Caco-2 (cell line): ENCODE measurements around the gene BRAF. TPM values are rescaled to one million over a fixed set of nuclear protein-coding genes. Genes with fewer than 3 reads are reported as not detected.

Source experiments
- BruUV-seq: library from RNA; stranded (reverse); fragments of 400-500 nt; replicated peaks from 2 replicates; lab custom pipeline; 2021; lab: Mats Ljungman, UMichigan
- CTCF ChIA-PET: fragments of 300-600 bp; sonication (Branson Sonifier 250); formaldehyde crosslinking; loops from one replicate; lab custom pipeline; 2022; ENCODE audit warnings: antibody characterized with exemption; lab: Charles Lee
- POLR2A ChIA-PET: fragments of 300-600 bp; sonication (Branson Sonifier 250); formaldehyde crosslinking; loops from one replicate; lab custom pipeline; 2022; ENCODE audit warnings: antibody characterized with exemption; lab: Charles Lee
- DNase-seq, 2 experiments: peaks; one replicate each; pipeline versions ENCODE4 v3.0.0 to v3.0.0-alpha.2; 2020 to 2022
- H3K27me3 ChIP-seq: replicated peaks from 2 replicates; pipeline ENCODE4 v1.6.0; 2011; ENCODE audit warnings: low read length; ENCODE audit not compliant: control insufficient read depth, insufficient read depth
- H3K36me3 ChIP-seq: 2 replicates; pipeline ENCODE4 v1.5.1; 2011; ENCODE audit warnings: low read length; ENCODE audit not compliant: control insufficient read depth, insufficient read depth
- H3K4me1 ChIP-seq: fragments of 250-450 bp; sonication (Bioruptor Pico); 2 replicates; pipeline ENCODE4 v1.5.1; 2020; ENCODE audit warnings: mild to moderate bottlenecking
- H3K4me3 ChIP-seq: 2 replicates; pipeline ENCODE4 v1.5.1; 2011; ENCODE audit warnings: low read depth, mild to moderate bottlenecking, control low read depth, low read length
- H3K9me3 ChIP-seq: fragments of 250-450 bp; sonication (Bioruptor Pico); 2 replicates; pipeline ENCODE4 v1.5.1; 2020; ENCODE audit warnings: mild to moderate bottlenecking, moderate library complexity
- H3K27ac Mint-ChIP-seq: one replicate; pipeline ENCODE4 v1.8.0; 2022; ENCODE audit warnings: mixed read lengths; ENCODE audit not compliant: unreplicated experiment
- H3K27me3 Mint-ChIP-seq: one replicate; pipeline ENCODE4 v1.8.0; 2022; ENCODE audit warnings: mixed read lengths; ENCODE audit not compliant: insufficient read depth, unreplicated experiment
- H3K36me3 Mint-ChIP-seq: one replicate; pipeline ENCODE4 v1.8.0; 2022; ENCODE audit warnings: mild to moderate bottlenecking, mixed read lengths; ENCODE audit not compliant: insufficient read depth, unreplicated experiment
- H3K4me1 Mint-ChIP-seq: one replicate; pipeline ENCODE4 v1.8.0; 2022; ENCODE audit warnings: low read depth, mixed read lengths; ENCODE audit not compliant: unreplicated experiment
- H3K4me3 Mint-ChIP-seq: one replicate; pipeline ENCODE4 v1.8.0; 2022; ENCODE audit warnings: mild to moderate bottlenecking, moderate library complexity, mixed read lengths; ENCODE audit not compliant: unreplicated experiment
- H3K9me3 Mint-ChIP-seq: one replicate; pipeline ENCODE4 v1.8.0; 2022; ENCODE audit warnings: mixed read lengths; ENCODE audit not compliant: unreplicated experiment
- intact Hi-C: fragments of 100-400 bp; cut with micrococcal nuclease; formaldehyde crosslinking; loops from one replicate; pipeline ENCODE4 v1.10.0; 2022; ENCODE audit not compliant: unreplicated experiment
- total RNA-seq: library from RNA; stranded (reverse); gene quantifications from 2 replicates; pipeline ENCODE4 v1.2.3, GENCODE V29; 2022
- TF ChIP-seq, protein P1 (sequence below), 2 experiments: fragments of 200-600 bp in 1 of 2; IDR thresholded peaks; 1 replicate in 1 of 2; 2 replicates in 1 of 2; pipeline versions ENCODE4 v1.5.1 to v1.8.0; 2011 to 2022; ENCODE audit warnings: antibody characterized with exemption in 1 of 2, control low read depth in 1 of 2, inconsistent platforms in 1 of 2, low read depth in 1 of 2, low read length in 1 of 2, mild to moderate bottlenecking in 1 of 2, moderate library complexity in 1 of 2; ENCODE audit not compliant: insufficient read depth in 1 of 2, severe bottlenecking in 1 of 2, unreplicated experiment in 1 of 2

BRAF gene
- total RNA-seq, 1 experiment from 2014 or later: 38.5 TPM

DNA sequence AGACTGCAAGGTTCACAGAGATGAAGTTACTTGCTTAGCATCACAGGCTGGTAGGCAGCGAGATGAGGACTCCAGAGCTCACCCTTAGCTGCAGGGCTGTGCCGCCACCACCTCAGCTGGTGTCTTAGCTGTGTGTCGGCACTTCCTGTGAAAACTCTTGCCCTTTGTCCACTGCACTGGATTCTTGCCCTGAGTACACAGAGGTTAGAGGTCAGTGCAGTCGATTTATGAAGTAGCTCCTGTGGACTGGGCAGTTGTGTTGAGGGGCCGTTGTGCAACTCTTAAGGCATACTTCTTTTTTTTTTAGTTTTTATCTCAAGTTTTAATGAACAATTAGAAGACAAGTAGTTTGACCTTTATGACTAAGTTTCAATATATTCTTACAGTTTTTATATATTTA, 217.6 kb downstream of the BRAF start:
- ChIA-PET POLR2A (no interaction called here), CTCF (no interaction called here)
- Histone ChIP-seq H3K9me3 (no peaks in the 10 kb centered on the region), H3K27me3 (no peaks in the 10 kb centered on the region), H3K4me3 (no peak overlapping the region), H3K36me3 (no peaks in the 10 kb centered on the region), H3K4me1 (no peaks in the 10 kb centered on the region)
- H3K27me3 Mint-ChIP-seq: no peaks in the 10 kb centered on the region
- DNase-seq: no peak
- peaks cover 30% of the 10 kb centered on the region for H3K36me3 Mint-ChIP-seq
- intact Hi-C loops: no loop called here
- H3K4me1 Mint-ChIP-seq: no peaks in the 10 kb centered on the region
- H3K27ac Mint-ChIP-seq: no peak overlapping the region
- TF ChIP-seq, protein P1, sequence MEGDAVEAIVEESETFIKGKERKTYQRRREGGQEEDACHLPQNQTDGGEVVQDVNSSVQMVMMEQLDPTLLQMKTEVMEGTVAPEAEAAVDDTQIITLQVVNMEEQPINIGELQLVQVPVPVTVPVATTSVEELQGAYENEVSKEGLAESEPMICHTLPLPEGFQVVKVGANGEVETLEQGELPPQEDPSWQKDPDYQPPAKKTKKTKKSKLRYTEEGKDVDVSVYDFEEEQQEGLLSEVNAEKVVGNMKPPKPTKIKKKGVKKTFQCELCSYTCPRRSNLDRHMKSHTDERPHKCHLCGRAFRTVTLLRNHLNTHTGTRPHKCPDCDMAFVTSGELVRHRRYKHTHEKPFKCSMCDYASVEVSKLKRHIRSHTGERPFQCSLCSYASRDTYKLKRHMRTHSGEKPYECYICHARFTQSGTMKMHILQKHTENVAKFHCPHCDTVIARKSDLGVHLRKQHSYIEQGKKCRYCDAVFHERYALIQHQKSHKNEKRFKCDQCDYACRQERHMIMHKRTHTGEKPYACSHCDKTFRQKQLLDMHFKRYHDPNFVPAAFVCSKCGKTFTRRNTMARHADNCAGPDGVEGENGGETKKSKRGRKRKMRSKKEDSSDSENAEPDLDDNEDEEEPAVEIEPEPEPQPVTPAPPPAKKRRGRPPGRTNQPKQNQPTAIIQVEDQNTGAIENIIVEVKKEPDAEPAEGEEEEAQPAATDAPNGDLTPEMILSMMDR (IDR thresholded peaks at IDR 0.05; ENCODE audit: insufficient read depth in 1 of 2, low read depth in 1 of 2, low read length in 1 of 2, severe bottlenecking in 1 of 2, unreplicated experiment in 1 of 2): no peak
- no peak overlapping the region for H3K4me3 Mint-ChIP-seq
- BruUV-seq: no TSS peak
- H3K9me3 Mint-ChIP-seq: peaks cover 7% of the 10 kb centered on the region

DNA sequence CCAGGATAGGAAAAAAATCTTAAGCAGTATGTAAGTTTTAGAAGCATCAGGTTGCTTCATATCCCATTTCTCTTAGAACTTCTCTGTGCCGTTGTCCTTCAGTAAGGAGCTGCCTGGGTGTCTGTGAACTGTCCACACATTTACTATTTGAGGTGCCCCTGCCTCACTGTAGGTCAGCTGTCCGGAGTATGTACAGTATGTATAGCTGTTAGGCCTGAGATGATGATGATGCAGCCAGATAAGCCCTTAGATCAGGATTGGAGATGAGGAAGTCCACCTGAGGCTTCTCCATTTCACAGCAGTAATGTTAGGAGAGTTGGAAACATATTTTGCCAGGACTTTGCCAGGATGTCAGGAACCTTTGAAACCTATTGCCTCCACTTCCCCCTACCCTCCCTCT, 220.5 kb downstream of the BRAF start:
- H3K36me3 ChIP-seq: no peaks in the 10 kb centered on the region
- no TSS peak for BruUV-seq
- POLR2A ChIA-PET: no interaction called here
- no peaks in the 10 kb centered on the region for H3K9me3 ChIP-seq
- Mint-ChIP-seq H3K4me3 (no peak overlapping the region), H3K27ac (no peak overlapping the region), H3K4me1 (no peaks in the 10 kb centered on the region), H3K9me3 (no peaks in the 10 kb centered on the region), H3K27me3 (no peaks in the 10 kb centered on the region), H3K36me3 (peaks cover 37% of the 10 kb centered on the region)
- no peaks in the 10 kb centered on the region for H3K27me3 ChIP-seq
- intact Hi-C loops: no loop called here
- H3K4me3 ChIP-seq: no peak overlapping the region
- no peak for DNase-seq
- CTCF ChIA-PET: no interaction called here
- TF ChIP-seq, protein P1 (IDR thresholded peaks at IDR 0.05; ENCODE audit: insufficient read depth in 1 of 2, low read depth in 1 of 2, low read length in 1 of 2, severe bottlenecking in 1 of 2, unreplicated experiment in 1 of 2): no peak
- no peaks in the 10 kb centered on the region for H3K4me1 ChIP-seq

DNA sequence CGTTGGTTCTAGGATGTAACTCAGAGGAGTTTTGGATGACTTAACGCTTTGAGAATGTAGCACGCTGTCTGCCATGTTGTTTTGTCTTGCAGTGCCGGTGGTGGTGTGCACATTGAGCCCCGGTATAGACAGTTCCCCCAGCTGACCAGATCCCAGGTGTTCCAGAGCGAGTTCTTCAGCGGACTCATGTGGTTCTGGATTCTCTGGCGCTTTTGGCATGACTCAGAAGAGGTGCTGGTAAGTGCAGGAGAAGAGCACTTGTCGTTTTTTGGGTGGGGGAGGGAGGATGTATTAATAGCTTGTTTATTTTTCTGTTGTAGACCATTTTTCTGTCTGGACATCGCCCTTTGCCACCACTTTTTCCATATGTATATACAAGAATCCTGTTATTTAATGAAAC, 222.0 kb downstream of the BRAF start:
- H3K36me3 ChIP-seq: no peaks in the 10 kb centered on the region
- Mint-ChIP-seq H3K4me3 (no peak overlapping the region), H3K36me3 (peaks cover 47% of the 10 kb centered on the region), H3K9me3 (no peaks in the 10 kb centered on the region), H3K4me1 (peaks cover 9% of the 10 kb centered on the region), H3K27ac (no peak overlapping the region), H3K27me3 (no peaks in the 10 kb centered on the region)
- TF ChIP-seq, protein P1 (IDR thresholded peaks at IDR 0.05; ENCODE audit: insufficient read depth in 1 of 2, low read depth in 1 of 2, low read length in 1 of 2, severe bottlenecking in 1 of 2, unreplicated experiment in 1 of 2): no peak
- no peak for DNase-seq
- POLR2A ChIA-PET: no interaction called here
- CTCF ChIA-PET: no interaction called here
- no TSS peak for BruUV-seq
- no peaks in the 10 kb centered on the region for H3K9me3 ChIP-seq
- H3K27me3 ChIP-seq: no peaks in the 10 kb centered on the region
- no peak overlapping the region for H3K4me3 ChIP-seq
- no peaks in the 10 kb centered on the region for H3K4me1 ChIP-seq
- intact Hi-C loops: no loop called here
